ENCODE measurements around the gene TAP1. TPM values are rescaled to one million over a fixed set of nuclear protein-coding genes. Genes with fewer than 3 reads are reported as not detected.

The TAP1 gene
- total and polyA plus RNA-seq, 8 donors: 19.0 to 99.2 (median 21.3) TPM

GRCh38 chr6:32849126-32849525 is 4.4 kb downstream of the TAP1 start:
- H3K27me3 ChIP-seq: no peaks in the 10 kb centered on the region
- peaks cover 0 to 73% of the 10 kb centered on the region in 2 donors for H3K36me3 ChIP-seq
- no peak for TF ChIP-seq CTCF (IDR thresholded peaks at IDR 0.05)
- DNase-seq (no peak), ATAC-seq (no peak)
- no peaks in the 10 kb centered on the region for H3K9me3 ChIP-seq
- no peak overlapping the region for H3K4me3 ChIP-seq
- H3K4me1 ChIP-seq: peaks cover 11 to 74% of the 10 kb centered on the region in 2 donors
- H3K27ac ChIP-seq: peak overlapping the region in 1 of 2 donors; percentile 28
- intact Hi-C loops (cut with DNase I): no loop called here

GRCh38 chr6:32847795-32848194 is 5.7 kb downstream of the TAP1 start:
- intact Hi-C loops (cut with DNase I): no loop called here
- H3K27ac ChIP-seq: no peak overlapping the region
- H3K4me1 ChIP-seq: peaks cover 18 to 81% of the 10 kb centered on the region in 2 donors
- H3K36me3 ChIP-seq: peaks cover 0 to 74% of the 10 kb centered on the region in 2 donors
- H3K27me3 ChIP-seq: no peaks in the 10 kb centered on the region
- no peak for TF ChIP-seq CTCF (IDR thresholded peaks at IDR 0.05)
- ATAC-seq: no peak
- no peak overlapping the region for H3K4me3 ChIP-seq
- no peaks in the 10 kb centered on the region for H3K9me3 ChIP-seq
- DNase-seq: no peak

DNA sequence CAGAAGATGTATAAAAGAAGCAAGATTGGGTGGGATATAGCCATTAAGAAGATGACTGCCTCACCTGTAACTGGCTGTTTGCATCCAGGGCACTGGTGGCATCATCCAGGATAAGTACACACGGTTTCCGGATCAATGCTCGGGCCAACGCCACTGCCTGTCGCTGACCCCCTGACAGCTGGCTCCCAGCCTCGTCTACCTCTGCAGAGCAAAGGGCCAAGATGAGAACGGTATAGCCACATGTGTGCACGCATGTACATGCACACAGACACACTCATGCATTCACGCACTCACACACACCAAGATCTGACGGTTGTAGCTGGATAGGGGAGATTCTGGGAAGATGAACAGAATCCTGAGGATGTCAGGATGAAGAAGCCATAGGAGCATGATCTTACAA is 6.5 kb downstream of the TAP1 start:
- TF ChIP-seq CTCF (IDR thresholded peaks at IDR 0.05): no peak
- Histone ChIP-seq H3K36me3 (peaks cover 0 to 80% of the 10 kb centered on the region in 2 donors), H3K4me1 (peaks cover 20 to 85% of the 10 kb centered on the region in 2 donors), H3K27ac (peak overlapping the region in 1 of 2 donors; percentile 1), H3K27me3 (no peaks in the 10 kb centered on the region), H3K4me3 (no peak overlapping the region), H3K9me3 (no peaks in the 10 kb centered on the region)
- intact Hi-C loops (cut with DNase I): no loop called here
- ATAC-seq (no peak), DNase-seq (no peak)

DNA sequence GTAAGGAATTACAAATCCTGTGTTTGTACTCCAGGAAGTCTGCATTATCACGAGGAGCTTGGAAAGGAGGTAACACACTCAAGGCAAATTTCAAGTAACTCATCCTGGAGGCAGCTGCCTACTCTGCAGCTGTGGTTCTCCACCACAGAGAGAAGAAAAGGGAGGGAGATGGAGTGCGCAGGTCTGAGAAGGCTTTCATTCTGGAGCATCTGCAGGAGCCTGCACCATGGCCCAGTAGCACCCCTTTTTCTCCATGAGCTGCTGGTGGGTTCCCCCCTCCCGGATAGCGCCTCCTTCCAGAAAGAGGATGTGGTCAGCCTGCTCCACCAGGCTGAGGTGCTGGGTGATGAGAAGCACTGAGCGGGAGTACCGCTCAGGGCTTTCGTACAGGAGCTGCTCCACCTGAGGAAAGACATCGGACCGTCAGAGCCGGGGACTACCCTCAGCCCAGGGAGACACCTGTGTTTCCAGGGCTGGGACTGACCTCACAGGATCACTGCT is 8.1 kb downstream of the TAP1 start:
- peaks cover 18 to 85% of the 10 kb centered on the region in 2 donors for H3K4me1 ChIP-seq
- H3K36me3 ChIP-seq: peaks cover 4 to 80% of the 10 kb centered on the region in 2 donors
- H3K27me3 ChIP-seq: no peaks in the 10 kb centered on the region
- ATAC-seq (no peak), DNase-seq (peak in 2 of 4 donors; percentile 60 to 83)
- peak overlapping the region; percentile 97 to 98 for H3K27ac ChIP-seq
- TF ChIP-seq CTCF (IDR thresholded peaks at IDR 0.05): no peak
- peak overlapping the region in 1 of 2 donors; percentile 96 for H3K4me3 ChIP-seq
- H3K9me3 ChIP-seq: no peaks in the 10 kb centered on the region
- intact Hi-C loops (cut with DNase I): no loop called here

- peaks cover 18 to 85% of the 10 kb centered on the region in 2 donors for H3K4me1 ChIP-seq
- peak overlapping the region; percentile 83 to 96 for H3K4me3 ChIP-seq
- H3K27me3 ChIP-seq: no peaks in the 10 kb centered on the region
- H3K36me3 ChIP-seq: peaks cover 4 to 79% of the 10 kb centered on the region in 2 donors
- no peak for DNase-seq
- no peak for TF ChIP-seq CTCF (IDR thresholded peaks at IDR 0.05)
- H3K27ac ChIP-seq: peak overlapping the region; percentile 97 to 98
- intact Hi-C loops (cut with DNase I): no loop called here
- no peak for ATAC-seq
- H3K9me3 ChIP-seq: no peaks in the 10 kb centered on the region
Observed at GRCh38 chr6:32844839-32845383, 8.6 kb downstream of the TAP1 start.

Measured in left lung (tissue), 10 donors.